Bronchial epithelial cell (primary cell): ENCODE measurements around the gene OVOL1. TPM values are rescaled to one million over a fixed set of nuclear protein-coding genes. Genes with fewer than 3 reads are reported as not detected.
"Not testable (repeated sequence)": the region's sequence is repeated elsewhere in the genome, so short reads cannot be mapped to it uniquely, and the experiment has no call there.

Experiments
- DNase-seq: peaks from one replicate; pipeline ENCODE4 v3.0.0-alpha.2; 2010; ENCODE audit warnings: low read depth
- FAIRE-seq: peaks from 2 replicates; lab custom pipeline; 2011; peaks lifted over from hg19 to GRCh38; lab: Jason Lieb, UNC
- H3K27me3 ChIP-seq: 2 replicates; pipeline ENCODE4 v1.5.1; 2011; ENCODE audit warnings: low read length; ENCODE audit not compliant: control insufficient read depth, insufficient read depth
- H3K36me3 ChIP-seq: 2 replicates; pipeline ENCODE4 v1.5.1; 2011; ENCODE audit warnings: low read length; ENCODE audit not compliant: control insufficient read depth, insufficient read depth
- H3K4me3 ChIP-seq: 2 replicates; pipeline ENCODE4 v1.5.1; 2011; ENCODE audit warnings: mild to moderate bottlenecking, low read depth, low read length, control low read depth
- total RNA-seq: library from RNA; depleted of rRNA; stranded (reverse); fragments of >200 nt; gene quantifications from 2 replicates; pipeline ENCODE4 v1.2.1, GENCODE V29; 2014
- TF ChIP-seq, protein P1 (sequence below): IDR thresholded peaks from 2 replicates; pipeline ENCODE4 v1.5.1; 2011; ENCODE audit warnings: mild to moderate bottlenecking, moderate library complexity, low read length, control low read depth, inconsistent platforms; ENCODE audit not compliant: insufficient read depth, severe bottlenecking

Gene OVOL1
- total RNA-seq, 1 donor from 2014 or later: 6.3 TPM

DNA sequence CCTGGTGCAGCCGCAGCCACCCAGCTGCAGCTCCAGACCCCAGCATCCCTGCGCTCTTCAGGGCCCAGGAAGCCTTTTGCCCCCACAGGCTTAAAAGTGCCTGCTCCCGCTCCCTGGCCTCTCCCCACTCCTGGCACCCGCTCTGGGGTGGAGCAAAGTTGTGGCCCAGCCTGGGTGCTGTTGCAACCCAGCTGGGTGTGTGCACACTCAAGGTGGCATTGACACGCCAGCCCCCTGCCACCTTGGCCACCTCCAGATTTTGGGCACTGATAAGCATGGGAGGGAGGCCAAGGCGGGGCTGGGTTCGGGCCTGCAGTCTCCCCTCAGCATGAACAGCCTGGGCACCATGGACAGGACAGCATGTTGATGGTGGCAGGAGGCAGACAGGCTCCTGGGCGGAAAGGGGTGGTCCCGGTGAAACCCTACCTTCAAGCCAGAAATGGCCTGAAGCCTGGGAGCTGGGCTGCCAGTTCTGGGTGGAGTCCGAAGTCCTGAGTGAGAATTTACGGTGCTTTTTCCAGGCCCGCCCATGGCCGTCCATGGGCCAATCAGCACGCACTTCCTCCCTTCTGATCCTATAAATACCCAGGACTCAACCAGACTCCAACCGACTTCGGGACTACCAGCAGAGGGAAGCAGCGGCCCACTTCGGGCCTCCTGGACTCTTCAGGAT is 42.7 kb upstream of the OVOL1 start:
- H3K4me3 ChIP-seq: no peak overlapping the region
- H3K27me3 ChIP-seq: peaks cover 3% of the 10 kb centered on the region
- DNase-seq: no peak
- FAIRE-seq: no peak
- H3K36me3 ChIP-seq: no peaks in the 10 kb centered on the region
- TF ChIP-seq, protein P1, sequence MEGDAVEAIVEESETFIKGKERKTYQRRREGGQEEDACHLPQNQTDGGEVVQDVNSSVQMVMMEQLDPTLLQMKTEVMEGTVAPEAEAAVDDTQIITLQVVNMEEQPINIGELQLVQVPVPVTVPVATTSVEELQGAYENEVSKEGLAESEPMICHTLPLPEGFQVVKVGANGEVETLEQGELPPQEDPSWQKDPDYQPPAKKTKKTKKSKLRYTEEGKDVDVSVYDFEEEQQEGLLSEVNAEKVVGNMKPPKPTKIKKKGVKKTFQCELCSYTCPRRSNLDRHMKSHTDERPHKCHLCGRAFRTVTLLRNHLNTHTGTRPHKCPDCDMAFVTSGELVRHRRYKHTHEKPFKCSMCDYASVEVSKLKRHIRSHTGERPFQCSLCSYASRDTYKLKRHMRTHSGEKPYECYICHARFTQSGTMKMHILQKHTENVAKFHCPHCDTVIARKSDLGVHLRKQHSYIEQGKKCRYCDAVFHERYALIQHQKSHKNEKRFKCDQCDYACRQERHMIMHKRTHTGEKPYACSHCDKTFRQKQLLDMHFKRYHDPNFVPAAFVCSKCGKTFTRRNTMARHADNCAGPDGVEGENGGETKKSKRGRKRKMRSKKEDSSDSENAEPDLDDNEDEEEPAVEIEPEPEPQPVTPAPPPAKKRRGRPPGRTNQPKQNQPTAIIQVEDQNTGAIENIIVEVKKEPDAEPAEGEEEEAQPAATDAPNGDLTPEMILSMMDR: peak; percentile 17

DNA sequence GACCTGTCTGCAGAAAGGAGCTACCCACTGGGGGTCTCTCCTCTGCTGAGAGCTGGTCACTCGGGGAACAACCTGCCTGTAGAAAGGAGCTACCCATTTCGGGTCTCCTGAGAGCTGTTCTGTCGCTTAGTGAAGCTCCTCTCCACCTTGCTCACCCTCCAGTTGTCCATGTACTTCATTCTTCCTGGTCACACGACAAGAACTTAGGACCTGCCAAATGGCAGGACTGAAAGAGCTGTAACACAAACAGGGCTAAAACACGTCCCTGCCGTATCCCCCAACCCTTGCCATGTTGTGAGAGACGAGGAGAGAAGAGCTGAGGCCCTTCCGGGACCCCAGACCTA is 42.2 kb upstream of the OVOL1 start:
- Histone ChIP-seq H3K27me3 (peaks cover 4% of the 10 kb centered on the region), H3K4me3 (no peak overlapping the region), H3K36me3 (no peaks in the 10 kb centered on the region)
- no peak for FAIRE-seq
- DNase-seq: no peak
- TF ChIP-seq, protein P1: no peak

DNA sequence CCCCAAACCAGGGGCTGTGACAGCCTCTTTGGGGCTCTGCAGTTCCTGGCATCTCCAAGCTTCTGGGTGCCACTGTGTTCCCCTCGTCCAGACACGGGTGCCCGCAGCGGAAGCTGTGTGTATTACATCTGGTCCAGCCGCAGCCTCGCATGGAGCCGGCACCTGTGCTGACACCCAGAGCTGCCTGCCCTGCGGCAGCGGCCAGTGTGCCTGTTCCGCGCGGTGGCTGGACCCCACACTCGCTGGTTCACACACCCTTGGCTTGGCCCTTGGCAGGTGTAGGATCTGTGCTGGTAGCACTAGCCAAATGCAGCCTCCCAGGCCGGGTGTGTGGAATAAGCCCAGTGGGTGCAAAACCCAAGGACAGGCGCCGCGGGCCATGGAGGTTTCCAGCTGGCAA is 41.8 kb upstream of the OVOL1 start:
- H3K36me3 ChIP-seq: no peaks in the 10 kb centered on the region
- peaks cover 4% of the 10 kb centered on the region for H3K27me3 ChIP-seq
- DNase-seq: no peak
- FAIRE-seq: no peak
- H3K4me3 ChIP-seq: no peak overlapping the region
- TF ChIP-seq, protein P1: no peak

DNA sequence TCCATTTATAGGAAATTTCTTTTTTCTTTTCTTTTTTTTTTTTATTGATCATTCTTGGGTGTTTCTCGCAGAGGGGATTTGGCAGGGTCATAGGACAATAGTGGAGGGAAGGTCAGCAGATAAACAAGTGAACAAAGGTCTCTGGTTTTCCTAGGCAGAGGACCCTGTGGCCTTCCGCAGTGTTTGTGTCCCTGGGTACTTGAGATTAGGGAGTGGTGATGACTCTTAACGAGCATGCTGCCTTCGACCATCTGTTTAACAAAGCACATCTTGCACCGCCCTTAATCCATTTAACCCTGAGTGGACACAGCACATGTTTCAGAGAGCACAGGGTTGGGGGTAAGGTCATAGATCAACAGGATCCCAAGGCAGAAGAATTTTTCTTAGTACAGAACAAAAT is 24.7 kb upstream of the OVOL1 start:
- not testable (repeated sequence) for H3K4me3 ChIP-seq, H3K27me3 ChIP-seq, FAIRE-seq, H3K36me3 ChIP-seq, DNase-seq

DNA sequence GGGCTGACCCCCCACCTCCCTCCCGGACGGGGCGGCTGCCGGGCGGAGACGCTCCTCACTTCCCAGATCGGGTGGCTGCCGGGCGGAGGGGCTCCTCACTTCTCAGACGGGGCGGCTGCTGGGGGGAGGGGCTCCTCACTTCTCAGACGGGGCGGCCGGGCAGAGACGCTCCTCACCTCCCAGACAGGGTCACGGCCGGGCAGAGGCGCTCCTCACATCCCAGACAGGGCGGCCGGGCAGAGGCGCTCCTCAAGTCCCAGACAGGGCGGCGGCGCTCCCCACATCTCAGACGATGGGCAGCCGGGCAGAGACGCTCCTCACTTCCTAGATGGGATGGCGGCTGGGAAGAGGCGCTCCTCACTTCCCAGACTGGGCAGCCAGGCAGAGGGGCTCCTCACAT is 24.0 kb upstream of the OVOL1 start:
- FAIRE-seq: not testable (repeated sequence)

DNA sequence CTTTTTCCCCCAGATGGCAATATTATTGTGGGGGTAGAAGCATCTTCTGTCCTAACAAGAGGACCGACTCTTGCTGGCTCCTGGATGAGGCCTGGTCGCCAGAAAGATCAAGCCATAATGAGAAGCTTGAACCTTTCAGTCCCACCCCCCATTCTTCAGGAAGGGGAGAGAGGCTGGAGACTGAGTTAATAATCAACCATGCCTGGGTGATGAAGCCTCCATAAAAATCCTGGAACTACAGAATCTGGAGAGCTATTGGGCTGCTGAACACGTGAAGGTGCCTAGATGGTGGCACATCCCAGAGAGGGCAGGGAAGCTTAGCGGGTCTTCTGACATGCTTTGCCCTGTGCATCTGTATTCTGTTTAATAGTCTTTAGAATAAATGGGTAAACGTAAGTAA is 22.4 kb upstream of the OVOL1 start:
- Histone ChIP-seq H3K4me3 (no peak overlapping the region), H3K27me3 (no peaks in the 10 kb centered on the region), H3K36me3 (no peaks in the 10 kb centered on the region)
- TF ChIP-seq, protein P1: no peak
- DNase-seq: no peak
- FAIRE-seq: no peak

More for the DNA sequence above, 24.0 kb upstream of the OVOL1 start:
- H3K4me3 ChIP-seq, H3K36me3 ChIP-seq, DNase-seq, H3K27me3 ChIP-seq: not testable (repeated sequence)

DNA sequence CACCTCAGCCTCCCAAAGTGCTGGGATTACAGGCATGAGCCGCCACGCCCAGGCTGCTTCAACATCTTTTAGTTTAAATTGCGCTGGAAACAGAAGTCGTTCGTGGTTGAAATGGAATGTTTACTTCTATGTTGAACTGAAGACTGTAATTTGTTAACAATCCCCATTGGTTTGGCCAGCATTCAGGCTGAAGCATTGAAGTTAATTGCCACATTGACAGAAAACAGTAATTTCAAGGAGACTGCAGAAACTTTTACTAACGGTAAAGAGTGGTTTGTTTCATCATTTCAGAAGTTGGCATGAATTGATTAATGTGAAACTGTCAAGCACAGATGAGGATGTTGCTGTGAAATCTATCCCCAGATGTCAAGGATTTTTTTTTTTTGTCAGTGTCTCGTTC is 20.3 kb upstream of the OVOL1 start:
- Histone ChIP-seq H3K36me3 (no peaks in the 10 kb centered on the region), H3K27me3 (no peaks in the 10 kb centered on the region), H3K4me3 (no peak overlapping the region)
- FAIRE-seq: no peak
- TF ChIP-seq, protein P1: no peak
- DNase-seq: no peak
